T47D (cell line): ENCODE measurements around the gene CDH12.
A peak's percentile ranks its signal among the peaks of the same experiment; 100 is the strongest.
"Not testable (repeated sequence)": the region's sequence is repeated elsewhere in the genome, so short reads cannot be mapped to it uniquely, and the experiment has no call there.

Source experiments
- DNase-seq, 2 experiments: peaks; one replicate each; pipeline versions ENCODE4 v3.0.0 to v3.0.0-alpha.2; 2011 to 2012; ENCODE audit warnings: low read depth in 1 of 2, low spot score in 1 of 2
- JUND ChIP-seq: IDR thresholded peaks from 2 replicates; pipeline ENCODE4 v1.6.1; 2012; ENCODE audit warnings: low read depth
- in situ Hi-C: cut with HindIII; loops from 2 replicates; pipeline ENCODE4 v1.10.0; 2016; ENCODE audit warnings: low sequenced_read_pairs, low pct_unique_long_range_greater_than_20kb

CDH12 gene

DNA sequence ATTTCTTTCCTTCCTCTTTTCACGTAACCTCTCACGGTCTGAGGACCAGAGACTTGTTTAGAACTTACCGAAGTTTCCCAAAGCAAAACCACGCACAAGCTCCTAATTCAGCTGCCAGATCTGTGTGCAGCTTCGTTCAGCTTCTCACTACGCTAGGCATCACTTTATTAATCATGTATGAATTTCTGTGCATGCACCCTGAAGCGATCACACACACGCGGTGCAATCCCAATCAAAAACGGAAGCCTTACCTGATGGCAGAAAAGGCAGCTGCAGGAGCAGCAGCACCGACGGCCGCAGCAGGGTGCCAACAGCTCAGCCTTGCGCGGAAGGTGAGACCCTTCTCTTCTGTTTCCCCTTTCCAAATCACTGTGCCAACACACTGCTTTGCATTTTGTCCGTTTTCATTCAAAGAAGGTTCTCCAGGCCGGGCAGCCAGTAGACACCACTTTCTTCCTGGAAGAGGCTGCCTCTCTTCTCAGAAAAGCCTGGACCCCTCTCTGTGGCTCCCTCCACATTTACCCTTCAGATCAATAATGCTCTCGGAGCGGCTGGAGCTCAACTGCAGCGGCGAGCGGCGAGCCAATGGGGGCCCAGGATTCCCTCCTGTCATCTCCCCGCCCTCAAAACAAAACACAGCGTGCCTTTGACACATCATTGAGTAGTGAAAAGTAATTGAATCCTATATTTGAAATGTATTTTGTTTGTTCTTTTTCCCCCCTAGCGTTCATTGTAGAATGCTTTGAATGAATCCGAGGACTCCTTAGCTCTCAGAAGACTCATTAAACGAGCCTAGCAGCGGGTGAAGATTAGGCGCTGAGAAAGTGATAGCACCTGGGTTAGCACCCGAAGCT, at the start of gene CDH12:
Gene CDH12, minus strand, starts transcription at position 538 of the 854 bp plus-strand sequence.
- in situ Hi-C loops = no loop called here
- no peak for TF ChIP-seq JUND
- peak in 1 of 2 experiments; percentile 9 for DNase-seq

DNA sequence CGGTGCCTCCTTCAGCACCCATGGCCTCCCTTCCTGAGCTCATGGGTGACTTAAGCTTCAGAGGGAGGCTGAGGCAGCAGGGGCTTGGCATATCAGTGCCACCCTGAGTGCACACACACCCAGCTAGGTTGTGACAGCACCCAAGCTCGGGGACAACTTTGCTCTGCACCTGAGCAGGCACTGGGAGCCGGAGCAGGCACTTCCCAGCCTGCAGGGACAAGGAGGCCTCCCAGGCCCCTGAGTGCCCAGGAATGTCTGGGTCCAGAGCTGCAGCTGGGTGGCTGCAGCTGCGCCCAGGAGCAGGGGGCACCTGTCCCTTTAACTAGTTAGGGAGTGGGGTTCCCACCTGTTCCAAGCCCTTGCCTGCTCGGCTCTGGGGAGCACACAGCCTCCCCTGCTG, 48.7 kb upstream of the CDH12 start:
- TF ChIP-seq JUND = no peak
- no peak for DNase-seq
- in situ Hi-C loops = no loop called here

DNA sequence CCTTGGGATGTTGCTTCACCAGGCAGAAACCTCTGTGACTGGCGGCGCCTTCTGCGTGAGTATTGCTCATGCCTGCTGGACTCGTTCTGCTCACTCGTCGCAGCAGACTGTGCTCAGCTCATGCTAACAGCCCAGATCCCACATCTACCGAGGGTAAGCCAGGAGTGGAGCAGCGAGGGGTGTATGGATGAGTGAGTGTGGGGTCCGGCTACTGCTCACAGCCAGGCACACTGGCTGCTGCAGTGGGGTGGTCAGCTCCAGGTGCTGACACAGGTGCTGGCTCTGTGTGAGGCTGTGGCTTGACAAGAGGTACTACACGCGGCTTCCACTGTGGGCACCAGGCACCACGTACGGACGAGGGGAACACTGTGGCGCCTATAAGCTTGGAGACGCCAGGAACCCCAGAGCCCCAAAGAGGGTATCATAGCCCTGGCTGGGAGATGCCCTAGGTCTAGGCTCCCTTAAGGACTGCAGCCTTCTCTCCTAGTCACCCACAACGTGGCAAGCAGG, 47.7 kb upstream of the CDH12 start:
- no peak for TF ChIP-seq JUND
- in situ Hi-C loops = no loop called here
- DNase-seq = peak in 1 of 2 experiments; percentile 18

DNA sequence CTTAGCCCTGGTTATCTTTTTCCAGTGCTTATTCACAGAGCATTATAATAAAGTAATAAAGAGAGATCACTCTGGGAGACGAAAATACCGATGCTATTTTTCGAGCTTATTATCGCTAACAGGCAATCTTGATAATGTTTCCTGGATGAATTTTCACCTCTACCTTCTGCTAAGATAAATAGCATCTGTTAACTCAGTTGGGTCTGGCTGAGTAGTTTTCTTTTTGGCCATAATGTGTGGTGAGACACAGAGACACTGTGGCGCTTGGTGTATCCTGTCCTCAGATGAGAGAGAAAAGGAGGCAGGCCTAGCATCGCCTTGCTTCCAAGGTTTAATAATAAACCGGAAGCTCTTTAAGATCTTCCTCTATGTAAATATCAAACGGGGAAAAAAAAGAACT, 46.2 kb upstream of the CDH12 start:
- no peak for DNase-seq
- in situ Hi-C loops = no loop called here

DNA sequence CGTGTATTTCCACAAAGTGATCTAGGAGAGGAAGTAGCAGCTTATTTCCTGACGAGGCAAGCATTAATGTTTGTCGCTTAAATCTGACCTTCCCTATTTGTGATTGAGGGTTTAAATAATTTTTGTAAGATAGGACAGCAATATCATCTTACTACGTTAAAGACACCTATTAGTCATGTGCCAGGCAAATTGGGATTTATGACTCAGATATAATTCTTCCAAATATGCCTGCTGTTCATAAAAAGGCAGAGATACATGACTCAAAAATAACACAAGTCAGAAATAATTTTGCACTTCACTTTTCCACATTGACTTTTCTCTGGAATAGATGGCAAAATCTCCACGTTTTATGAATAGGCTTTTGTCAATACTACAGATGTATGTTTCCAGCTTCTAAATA, 43.0 kb upstream of the CDH12 start:
- TF ChIP-seq JUND = no peak
- in situ Hi-C loops = no loop called here
- DNase-seq = no peak

More for the DNA sequence above, 46.2 kb upstream of the CDH12 start:
- no peak for TF ChIP-seq JUND

DNA sequence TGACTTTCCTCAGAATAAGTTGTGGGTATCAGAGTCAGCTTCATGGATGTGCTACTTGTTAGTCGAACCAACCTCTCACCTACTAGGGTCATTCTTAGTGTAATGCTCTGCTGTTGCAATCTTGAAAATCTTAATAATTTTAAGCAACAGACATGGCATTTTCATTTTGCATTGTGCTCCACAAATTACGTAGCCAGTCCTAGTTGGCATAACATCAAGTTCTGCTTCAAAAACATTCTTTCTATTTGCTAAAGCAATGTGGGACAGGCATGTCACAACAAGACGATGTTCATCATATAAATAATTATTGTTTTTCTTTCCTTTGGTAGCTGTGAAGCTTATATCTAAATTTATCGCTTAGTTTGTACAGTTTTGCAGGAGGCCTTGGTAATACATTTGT, 39.3 kb upstream of the CDH12 start:
- no peak for DNase-seq
- in situ Hi-C loops = no loop called here
- no peak for TF ChIP-seq JUND

DNA sequence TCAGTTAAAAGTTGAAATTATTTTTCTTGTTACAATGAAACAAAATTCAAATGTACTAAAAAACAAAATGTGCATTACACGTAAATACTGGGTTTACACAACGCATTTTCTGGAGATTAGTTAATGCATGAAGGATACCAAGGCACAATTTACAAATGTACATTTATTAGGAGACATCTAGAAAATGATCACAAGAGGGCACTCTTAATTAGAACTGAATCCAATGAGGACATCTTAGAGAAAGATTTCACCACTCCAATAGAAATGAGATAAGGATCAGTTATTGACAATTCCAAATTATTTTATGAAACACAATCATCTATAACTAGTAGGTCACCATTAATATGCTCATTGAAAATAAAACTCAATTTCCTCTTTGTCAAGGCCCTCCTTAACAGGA, 36.6 kb upstream of the CDH12 start:
- peak in 1 of 2 experiments; percentile 23 for DNase-seq
- in situ Hi-C loops = no loop called here
- no peak for TF ChIP-seq JUND

DNA sequence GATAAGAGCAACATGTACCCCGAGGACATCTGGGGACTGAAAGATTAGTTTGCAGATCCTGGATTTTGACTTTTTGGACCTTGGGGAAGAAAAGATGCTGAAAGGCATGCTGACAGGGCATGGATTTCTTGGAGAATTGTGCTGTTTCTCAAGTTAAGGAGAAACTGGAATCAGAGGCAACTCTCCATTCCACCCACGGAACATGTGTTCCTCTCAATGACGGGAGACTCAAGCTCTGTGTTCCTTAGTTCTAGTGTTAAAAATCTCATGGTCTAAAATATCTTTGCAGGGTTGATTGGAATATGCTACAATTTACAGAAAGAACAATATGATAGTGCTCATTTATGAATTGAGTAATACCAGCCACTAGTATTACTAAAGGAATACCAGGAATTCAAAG, 34.4 kb upstream of the CDH12 start:
- no peak for DNase-seq
- no peak for TF ChIP-seq JUND
- in situ Hi-C loops = no loop called here

DNA sequence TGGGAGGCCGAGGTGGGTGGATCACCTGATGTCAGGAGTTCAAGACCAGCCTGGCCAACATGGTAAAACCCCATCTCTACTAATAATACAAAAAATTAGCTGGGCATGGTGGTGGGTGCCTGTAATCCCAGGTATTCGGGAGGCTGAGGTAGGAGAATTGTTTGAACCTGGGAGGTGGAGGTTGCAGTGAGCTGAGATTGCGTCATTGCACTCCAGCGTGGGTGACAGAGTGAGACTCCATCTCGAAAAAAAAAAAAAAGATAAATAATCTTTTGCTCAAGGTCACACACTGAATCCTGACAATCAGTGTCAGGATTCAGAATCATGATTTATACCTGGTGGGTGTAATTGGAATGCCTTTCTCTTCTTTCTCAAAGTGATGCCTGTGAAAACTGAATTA, 5.8 kb upstream of the CDH12 start:
- in situ Hi-C loops, DNase-seq: not testable (repeated sequence)

DNA sequence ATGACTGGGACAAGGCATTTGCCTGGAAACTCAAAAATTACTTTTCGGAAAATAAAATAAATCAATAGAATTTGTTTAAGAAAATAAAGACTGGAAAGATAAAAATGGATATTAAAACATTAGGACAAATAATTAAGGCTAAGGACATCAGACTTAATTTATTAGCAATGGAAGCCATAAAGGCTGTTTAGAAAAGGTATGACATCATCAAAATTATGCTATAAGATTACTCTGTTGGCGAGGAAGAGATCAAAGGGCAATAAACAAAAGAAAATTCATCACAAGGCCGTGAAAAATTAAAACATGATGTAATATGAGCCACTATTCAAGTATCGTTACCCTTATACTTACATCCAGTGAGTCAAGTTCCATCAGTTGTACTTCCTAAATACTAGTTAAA, 2.7 kb upstream of the CDH12 start:
- in situ Hi-C loops = no loop called here
- no peak for DNase-seq
- TF ChIP-seq JUND = no peak

DNA sequence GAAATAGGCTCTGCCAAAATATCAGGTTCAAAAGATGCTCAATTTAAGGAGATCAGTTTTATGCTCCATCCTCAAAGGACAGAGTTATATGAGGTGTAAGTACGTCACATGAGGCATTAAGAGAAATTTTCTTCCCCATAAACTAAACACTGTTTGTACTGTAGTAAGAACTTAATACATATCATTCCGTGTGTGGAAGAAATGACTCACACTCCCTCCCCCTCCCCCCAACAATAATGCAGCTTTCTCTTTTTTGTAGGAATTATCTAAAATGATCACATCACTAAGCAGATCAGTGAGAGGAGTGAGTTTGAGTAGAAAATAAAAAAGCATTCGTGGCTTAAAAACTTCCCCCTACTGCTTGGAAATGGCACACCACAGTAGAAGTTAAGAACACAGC, 2.2 kb downstream of the CDH12 start:
- no peak for TF ChIP-seq JUND
- in situ Hi-C loops = no loop called here
- no peak for DNase-seq

DNA sequence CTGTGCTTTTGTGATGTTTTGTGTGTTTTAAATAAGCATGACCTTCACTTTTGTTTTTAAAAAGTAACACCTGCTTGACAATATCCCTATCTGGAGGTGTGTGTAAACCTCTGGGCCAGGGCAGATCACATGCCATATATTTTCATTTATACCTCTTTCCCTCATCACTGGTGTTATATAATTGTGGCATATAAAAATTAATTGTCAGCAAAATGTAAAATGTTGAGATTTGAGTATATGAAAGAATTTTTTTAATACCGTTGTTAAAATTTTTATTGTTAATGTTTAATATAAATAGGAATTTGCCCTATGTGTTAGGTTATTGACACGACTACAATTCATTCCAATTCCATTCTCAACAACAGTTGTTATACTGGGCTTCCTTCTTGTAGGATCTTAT, 6.5 kb downstream of the CDH12 start:
- in situ Hi-C loops = no loop called here
- no peak for TF ChIP-seq JUND
- DNase-seq = no peak

DNA sequence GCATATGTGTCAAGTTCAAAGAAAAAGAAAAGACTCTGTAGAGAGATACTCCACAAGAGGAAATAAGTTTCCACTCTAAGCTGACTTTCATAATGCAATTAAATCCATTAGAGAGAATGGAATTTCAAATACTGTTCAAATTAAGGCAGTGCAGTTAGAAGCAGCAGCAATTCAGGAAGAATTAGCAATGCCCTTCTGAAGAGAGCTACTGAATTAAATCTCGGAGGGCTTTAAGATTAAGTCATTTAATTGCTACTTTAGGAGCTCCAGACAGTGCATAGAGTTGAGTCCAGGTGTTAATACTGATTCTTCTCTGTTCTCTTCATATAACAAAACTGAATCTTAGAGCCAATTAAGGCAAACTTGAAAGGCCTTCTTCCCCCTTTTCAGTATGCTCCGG, 8.5 kb downstream of the CDH12 start:
- no peak for DNase-seq
- in situ Hi-C loops = no loop called here
- TF ChIP-seq JUND = no peak

DNA sequence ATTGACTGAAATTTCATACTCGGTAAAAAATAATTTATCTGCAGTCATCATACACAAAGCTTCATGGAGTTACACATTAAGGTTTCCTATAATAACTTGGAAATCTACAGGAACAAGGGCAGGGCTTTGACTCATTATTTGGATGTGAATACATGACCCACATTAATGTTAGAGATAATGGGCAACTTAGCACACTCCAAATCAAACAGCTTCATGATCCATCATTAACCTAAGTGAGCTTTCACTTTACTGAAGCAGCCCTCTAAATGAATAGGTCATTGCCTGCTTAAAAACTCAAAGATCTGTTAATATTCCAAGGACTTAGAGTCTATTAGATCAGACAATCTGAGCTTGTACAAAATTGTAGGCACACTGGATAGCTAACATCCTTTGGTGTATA, 9.0 kb downstream of the CDH12 start:
- no peak for TF ChIP-seq JUND
- in situ Hi-C loops = no loop called here
- no peak for DNase-seq
